Hepatocyte (in vitro differentiated cells): ENCODE measurements around the gene LEFTY2. TPM values are rescaled to one million over a fixed set of nuclear protein-coding genes. Genes with fewer than 3 reads are reported as not detected.

Source experiments
- DNase-seq: peaks from one replicate; pipeline ENCODE4 v3.0.0-alpha.2; 2016; ENCODE audit warnings: low spot score
- H2AFZ ChIP-seq: fragments of 200-600 bp; sonication (generic); 2 replicates; pipeline ENCODE4 v1.6.0; 2016; ENCODE audit warnings: antibody characterized with exemption, mild to moderate bottlenecking
- H3K27ac ChIP-seq: fragments of 200-600 bp; sonication (generic); 2 replicates; pipeline ENCODE4 v1.5.1; 2016; ENCODE audit warnings: mild to moderate bottlenecking
- H3K27me3 ChIP-seq: fragments of 200-600 bp; sonication (generic); 2 replicates; pipeline ENCODE4 v1.6.1; 2016
- H3K36me3 ChIP-seq: fragments of 200-600 bp; sonication (generic); replicated peaks from 2 replicates; pipeline ENCODE4 v1.5.1; 2016; ENCODE audit warnings: low read depth; ENCODE audit not compliant: insufficient read depth
- H3K4me1 ChIP-seq: fragments of 200-600 bp; sonication (generic); 2 replicates; pipeline ENCODE4 v1.5.1; 2016; ENCODE audit warnings: mild to moderate bottlenecking, moderate library complexity; ENCODE audit not compliant: insufficient read depth
- H3K4me2 ChIP-seq: fragments of 200-600 bp; sonication (generic); 2 replicates; pipeline ENCODE4 v1.6.0; 2016
- H3K4me3 ChIP-seq: fragments of 200-600 bp; sonication (generic); 2 replicates; pipeline ENCODE4 v1.5.1; 2016; ENCODE audit warnings: mild to moderate bottlenecking
- H3K79me2 ChIP-seq: fragments of 200-600 bp; sonication (generic); 2 replicates; pipeline ENCODE4 v1.6.0; 2017; ENCODE audit warnings: mild to moderate bottlenecking
- H3K9me2 ChIP-seq: fragments of 200-600 bp; sonication (generic); replicated peaks from 2 replicates; pipeline ENCODE4 v1.6.0; 2017; ENCODE audit warnings: mild to moderate bottlenecking; ENCODE audit not compliant: insufficient read depth
- H3K9me3 ChIP-seq: fragments of 200-600 bp; sonication (generic); 2 replicates; pipeline ENCODE4 v1.5.1; 2016; ENCODE audit warnings: low read depth, mild to moderate bottlenecking
- H4K20me1 ChIP-seq: fragments of 200-600 bp; sonication (generic); 2 replicates; pipeline ENCODE4 v1.6.0; 2016; ENCODE audit warnings: mild to moderate bottlenecking; ENCODE audit not compliant: insufficient read depth, poor library complexity, severe bottlenecking
- CTCF ChIP-seq: fragments of 200-600 bp; sonication (generic); IDR thresholded peaks from 2 replicates; pipeline ENCODE4 v1.5.1; 2016; ENCODE audit warnings: antibody characterized with exemption, mild to moderate bottlenecking; ENCODE audit not compliant: poor library complexity
- EZH2 ChIP-seq: fragments of 200-600 bp; sonication (generic); IDR thresholded peaks from 2 replicates; pipeline ENCODE4 v1.6.1; 2016; ENCODE audit warnings: antibody characterized with exemption, mild to moderate bottlenecking, borderline replicate concordance
- EZH2phosphoT487 ChIP-seq: fragments of 200-600 bp; sonication (generic); IDR thresholded peaks from one replicate; pipeline ENCODE4 v1.6.1; 2018; ENCODE audit warnings: antibody characterized with exemption, mild to moderate bottlenecking, low read depth, moderate library complexity; ENCODE audit not compliant: unreplicated experiment, severe bottlenecking
- WGBS: methylation state at CpG from one replicate; pipeline ENCODE4 v1.1.6; 2016; ENCODE audit warnings: low lambda C conversion rate; ENCODE audit errors: missing lambda C conversion rate; 5-methylcytosine and 5-hydroxymethylcytosine counted together
- polyA plus RNA-seq: library from polyadenylated mRNA; unstranded; fragments of >200 nt; fragmentation: Nextera tagmentation; extraction: Ambion mirVana; gene quantifications from 2 replicates; pipeline ENCODE4 v1.2.1, GENCODE V29; 2016
- total RNA-seq: library from RNA; depleted of rRNA; stranded (reverse); fragments of >200 nt; gene quantifications from 2 replicates; pipeline ENCODE4 v1.2.3, GENCODE V29; 2014

LEFTY2 gene
- total and polyA plus RNA-seq, 2 experiments from 2014 or later = 0.60 to 1.1 TPM

- no peak overlapping the region for H3K4me2 ChIP-seq
- H3K9me2 ChIP-seq = no peaks in the 10 kb centered on the region
- WGBS = 83% methylated on average over 4 of the region's 4 CpGs
- peaks cover 5% of the 10 kb centered on the region for H3K4me1 ChIP-seq
- TF ChIP-seq CTCF (no peak), EZH2 (no peak), EZH2phosphoT487 (no peak)
- H3K79me2 ChIP-seq = no peaks in the 10 kb centered on the region
- no peaks in the 10 kb centered on the region for H3K9me3 ChIP-seq
- no peaks in the 10 kb centered on the region for H3K36me3 ChIP-seq
- H3K27me3 ChIP-seq = peaks cover 8% of the 10 kb centered on the region
- no peak for DNase-seq
- H4K20me1 ChIP-seq = no peaks in the 10 kb centered on the region
- no peak overlapping the region for H3K27ac ChIP-seq
- no peak overlapping the region for H3K4me3 ChIP-seq
- no peak overlapping the region for H2AFZ ChIP-seq
These were observed 2.6 kb upstream of the LEFTY2 start for GRCh38 chr1:225943582-225943981.

- Histone ChIP-seq H2AFZ (no peak overlapping the region), H3K79me2 (no peaks in the 10 kb centered on the region), H4K20me1 (no peaks in the 10 kb centered on the region), H3K9me2 (no peaks in the 10 kb centered on the region), H3K27me3 (peaks cover 1% of the 10 kb centered on the region), H3K4me1 (peaks cover 5% of the 10 kb centered on the region), H3K27ac (no peak overlapping the region), H3K4me2 (no peak overlapping the region), H3K4me3 (no peak overlapping the region), H3K9me3 (no peaks in the 10 kb centered on the region), H3K36me3 (no peaks in the 10 kb centered on the region)
- TF ChIP-seq CTCF = no peak
- TF ChIP-seq EZH2 = no peak
- TF ChIP-seq EZH2phosphoT487 = no peak
- 74% methylated on average over 7 of the region's 7 CpGs for WGBS
- DNase-seq = no peak
These were observed 1.6 kb upstream of the LEFTY2 start for GRCh38 chr1:225942574-225942973.

- H3K9me2 ChIP-seq = no peaks in the 10 kb centered on the region
- TF ChIP-seq CTCF (no peak), EZH2 (no peak), EZH2phosphoT487 (no peak)
- H3K27ac ChIP-seq = no peak overlapping the region
- H3K79me2 ChIP-seq = no peaks in the 10 kb centered on the region
- WGBS = 79% methylated on average over 1 of the region's 1 CpG
- no peaks in the 10 kb centered on the region for H3K9me3 ChIP-seq
- DNase-seq = no peak
- no peak overlapping the region for H3K4me2 ChIP-seq
- no peak overlapping the region for H3K4me3 ChIP-seq
- H2AFZ ChIP-seq = no peak overlapping the region
- no peaks in the 10 kb centered on the region for H3K27me3 ChIP-seq
- no peaks in the 10 kb centered on the region for H3K36me3 ChIP-seq
- no peaks in the 10 kb centered on the region for H4K20me1 ChIP-seq
- peaks cover 5% of the 10 kb centered on the region for H3K4me1 ChIP-seq
These were observed 862 bp upstream of the LEFTY2 start for GRCh38 chr1:225941942-225942222.
